DOHH2 (cell line): ENCODE results near the gene SNRPB2.

ENCODE experiments used
- EZH2phosphoT487 ChIP-seq: fragments of 200-600 bp; sonication (generic); IDR thresholded peaks from 2 replicates; pipeline ENCODE4 v1.6.1; 2017; ENCODE audit warnings: borderline replicate concordance, mild to moderate bottlenecking, antibody characterized with exemption, low read length, moderate library complexity, mixed read lengths
- TF ChIP-seq, protein P1 (sequence below): fragments of 200-600 bp; sonication (generic); IDR thresholded peaks from one replicate; pipeline ENCODE4 v1.5.1; 2014; ENCODE audit warnings: antibody characterized with exemption, mild to moderate bottlenecking, low read depth, low read length; ENCODE audit not compliant: poor library complexity, severe bottlenecking

DNA sequence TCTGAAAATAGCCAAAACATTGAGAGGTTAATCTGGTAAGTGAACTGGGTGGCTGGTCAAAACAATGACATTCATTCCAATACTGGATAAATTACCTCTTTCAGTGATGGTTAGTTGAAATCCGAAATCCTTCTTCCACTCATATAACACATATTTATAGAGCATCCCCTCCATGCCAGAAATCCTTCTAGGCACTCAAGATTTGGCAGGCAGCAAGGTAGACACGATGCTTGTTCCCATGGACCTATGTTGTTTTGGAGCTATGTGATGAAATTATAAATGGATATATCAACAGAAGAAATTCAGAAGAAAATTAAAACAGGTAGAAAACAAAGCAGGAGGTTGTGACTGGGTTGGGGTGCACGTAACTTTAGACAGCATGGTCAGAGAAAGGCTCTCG is 26.3 kb upstream of the SNRPB2 start:
- TF ChIP-seq, protein P1, sequence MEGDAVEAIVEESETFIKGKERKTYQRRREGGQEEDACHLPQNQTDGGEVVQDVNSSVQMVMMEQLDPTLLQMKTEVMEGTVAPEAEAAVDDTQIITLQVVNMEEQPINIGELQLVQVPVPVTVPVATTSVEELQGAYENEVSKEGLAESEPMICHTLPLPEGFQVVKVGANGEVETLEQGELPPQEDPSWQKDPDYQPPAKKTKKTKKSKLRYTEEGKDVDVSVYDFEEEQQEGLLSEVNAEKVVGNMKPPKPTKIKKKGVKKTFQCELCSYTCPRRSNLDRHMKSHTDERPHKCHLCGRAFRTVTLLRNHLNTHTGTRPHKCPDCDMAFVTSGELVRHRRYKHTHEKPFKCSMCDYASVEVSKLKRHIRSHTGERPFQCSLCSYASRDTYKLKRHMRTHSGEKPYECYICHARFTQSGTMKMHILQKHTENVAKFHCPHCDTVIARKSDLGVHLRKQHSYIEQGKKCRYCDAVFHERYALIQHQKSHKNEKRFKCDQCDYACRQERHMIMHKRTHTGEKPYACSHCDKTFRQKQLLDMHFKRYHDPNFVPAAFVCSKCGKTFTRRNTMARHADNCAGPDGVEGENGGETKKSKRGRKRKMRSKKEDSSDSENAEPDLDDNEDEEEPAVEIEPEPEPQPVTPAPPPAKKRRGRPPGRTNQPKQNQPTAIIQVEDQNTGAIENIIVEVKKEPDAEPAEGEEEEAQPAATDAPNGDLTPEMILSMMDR = no peak
- TF ChIP-seq EZH2phosphoT487 = no peak
